ENCODE measurements around the gene RILPL2. TPM values are rescaled to one million over a fixed set of nuclear protein-coding genes. Genes with fewer than 3 reads are reported as not detected.
"Not testable (repeated sequence)": the region's sequence is repeated elsewhere in the genome, so short reads cannot be mapped to it uniquely, and the experiment has no call there.

RILPL2 gene
- polyA plus RNA-seq, 4 donors: 0.45 to 5.1 (median 2.0) TPM

DNA sequence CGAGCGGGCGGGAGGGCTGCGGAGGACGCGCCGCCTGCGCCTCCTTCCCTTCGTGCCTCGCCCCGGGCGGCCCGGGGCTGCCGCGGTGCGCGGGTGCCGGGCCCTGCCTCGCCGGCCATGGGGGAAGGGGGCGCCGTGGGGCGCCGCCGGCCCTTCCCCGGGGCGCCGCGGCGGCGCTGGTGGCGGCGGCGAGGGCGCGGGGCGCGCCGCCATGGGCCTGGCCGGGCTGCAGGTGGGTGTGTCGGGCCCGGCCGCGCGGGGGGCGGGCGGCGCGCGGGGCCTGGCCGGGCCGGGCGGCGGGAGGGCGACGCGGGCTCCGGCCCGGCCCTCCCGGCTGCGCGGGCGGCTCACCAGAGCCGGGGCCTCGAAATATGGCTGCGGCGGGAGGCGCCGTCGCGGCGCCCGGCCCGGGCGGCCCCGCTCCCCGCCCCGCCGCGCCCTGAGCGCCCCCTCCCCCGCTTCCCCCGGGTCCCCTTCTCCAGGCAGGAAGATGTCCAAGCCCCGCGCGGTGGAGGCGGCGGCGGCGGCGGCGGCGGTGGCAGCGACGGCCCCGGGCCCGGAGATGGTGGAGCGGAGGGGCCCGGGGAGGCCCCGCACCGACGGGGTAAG is 47.4 kb downstream of the RILPL2 start:
- peak overlapping the region in 2 of 3 donors; percentile 70 to 90 for H3K4me3 ChIP-seq (ENCODE audit: low read depth in 1 of 3, low read length in 3 of 3)

GRCh38 chr12:123388177-123388950 is 48.1 kb downstream of the RILPL2 start:
- Histone ChIP-seq H3K36me3 (ENCODE audit: control insufficient read depth in 3 of 3, insufficient read depth in 2 of 3, low read depth in 1 of 3, low read length in 3 of 3) (peaks cover 4 to 30% (median 6%) of the 10 kb centered on the region in 3 donors), H3K4me1 (ENCODE audit: control insufficient read depth in 3 of 3, insufficient read depth in 2 of 3, low read depth in 1 of 3, low read length in 2 of 3) (peaks cover 3 to 29% (median 4%) of the 10 kb centered on the region in 3 donors)
- no peak for FAIRE-seq

More for the DNA sequence above, 47.4 kb downstream of the RILPL2 start:
- WGBS, 3 donors: 0% methylated on average over 3 to 96 of the region's 102 CpGs
- FAIRE-seq (no peak), DNase-seq (no peak)
- Histone ChIP-seq H3K9me3 (ENCODE audit: control insufficient read depth in 2 of 2, insufficient read depth in 1 of 2, low read depth in 1 of 2, low read length in 1 of 2) (no peaks in the 10 kb centered on the region), H3K27ac (ENCODE audit: low read depth in 1 of 3, low read length in 2 of 3) (peak overlapping the region in 1 of 3 donors; percentile 74), H3K36me3 (ENCODE audit: control insufficient read depth in 3 of 3, insufficient read depth in 2 of 3, low read depth in 1 of 3, low read length in 3 of 3) (peaks cover 4 to 34% (median 6%) of the 10 kb centered on the region in 3 donors), H3K4me1 (ENCODE audit: control insufficient read depth in 3 of 3, insufficient read depth in 2 of 3, low read depth in 1 of 3, low read length in 2 of 3) (peaks cover 3 to 29% (median 4%) of the 10 kb centered on the region in 3 donors), H3K27me3 (ENCODE audit: control insufficient read depth in 3 of 3, insufficient read depth in 3 of 3, low read length in 3 of 3) (no peaks in the 10 kb centered on the region)

GRCh38 chr12:123387508-123388176 is 48.8 kb downstream of the RILPL2 start:
- H3K4me3 ChIP-seq (ENCODE audit: low read depth in 1 of 3, low read length in 3 of 3): peak overlapping the region in 2 of 3 donors; percentile 56 to 90
- FAIRE-seq (no peak), DNase-seq (no peak)
- peaks cover 3 to 29% (median 4%) of the 10 kb centered on the region in 3 donors for H3K4me1 ChIP-seq (ENCODE audit: control insufficient read depth in 3 of 3, insufficient read depth in 2 of 3, low read depth in 1 of 3, low read length in 2 of 3)
- H3K27ac ChIP-seq (ENCODE audit: low read depth in 1 of 3, low read length in 2 of 3): peak overlapping the region; percentile 71 to 94 (median 87)
- 58 to 68% (median 59%) methylated on average over 8 of the region's 8 CpGs for WGBS, 3 donors
- H3K27me3 ChIP-seq (ENCODE audit: control insufficient read depth in 3 of 3, insufficient read depth in 3 of 3, low read length in 3 of 3): no peaks in the 10 kb centered on the region
- no peaks in the 10 kb centered on the region for H3K9me3 ChIP-seq (ENCODE audit: control insufficient read depth in 2 of 2, insufficient read depth in 1 of 2, low read depth in 1 of 2, low read length in 1 of 2)
- peaks cover 4 to 26% (median 6%) of the 10 kb centered on the region in 3 donors for H3K36me3 ChIP-seq (ENCODE audit: control insufficient read depth in 3 of 3, insufficient read depth in 2 of 3, low read depth in 1 of 3, low read length in 3 of 3)

More at GRCh38 chr12:123388177-123388950, 48.1 kb downstream of the RILPL2 start:
- no peaks in the 10 kb centered on the region for H3K27me3 ChIP-seq (ENCODE audit: control insufficient read depth in 3 of 3, insufficient read depth in 3 of 3, low read length in 3 of 3)
- H3K27ac ChIP-seq (ENCODE audit: low read depth in 1 of 3, low read length in 2 of 3): peak overlapping the region; percentile 71 to 94 (median 87)
- peak overlapping the region; percentile 56 to 90 (median 70) for H3K4me3 ChIP-seq (ENCODE audit: low read depth in 1 of 3, low read length in 3 of 3)
- H3K9me3 ChIP-seq (ENCODE audit: control insufficient read depth in 2 of 2, insufficient read depth in 1 of 2, low read depth in 1 of 2, low read length in 1 of 2): no peaks in the 10 kb centered on the region
- WGBS, 3 donors: 0 to 1% (median 0%) methylated on average over 22 to 52 of the region's 52 CpGs
- peak; percentile 72 to 87 for DNase-seq

- H3K4me3 ChIP-seq (ENCODE audit: low read depth in 1 of 3, low read length in 3 of 3); FAIRE-seq; H3K27me3 ChIP-seq (ENCODE audit: control insufficient read depth in 3 of 3, insufficient read depth in 3 of 3, low read length in 3 of 3); DNase-seq; H3K9me3 ChIP-seq (ENCODE audit: control insufficient read depth in 2 of 2, insufficient read depth in 1 of 2, low read depth in 1 of 2, low read length in 1 of 2); H3K27ac ChIP-seq (ENCODE audit: low read depth in 1 of 3, low read length in 2 of 3); H3K36me3 ChIP-seq (ENCODE audit: control insufficient read depth in 3 of 3, insufficient read depth in 2 of 3, low read depth in 1 of 3, low read length in 3 of 3): not testable (repeated sequence)
- peaks cover 3 to 29% (median 4%) of the 10 kb centered on the region in 3 donors for H3K4me1 ChIP-seq (ENCODE audit: control insufficient read depth in 3 of 3, insufficient read depth in 2 of 3, low read depth in 1 of 3, low read length in 2 of 3)
- 90 to 94% (median 92%) methylated on average over 9 of the region's 9 CpGs for WGBS, 3 donors
Observed at GRCh38 chr12:123385536-123385935, 50.9 kb downstream of the RILPL2 start.

GRCh38 chr12:123384994-123385376 is 51.5 kb downstream of the RILPL2 start:
- Histone ChIP-seq H3K27ac (ENCODE audit: low read depth in 1 of 3, low read length in 2 of 3) (no peak overlapping the region), H3K27me3 (ENCODE audit: control insufficient read depth in 3 of 3, insufficient read depth in 3 of 3, low read length in 3 of 3) (no peaks in the 10 kb centered on the region), H3K4me3 (ENCODE audit: low read depth in 1 of 3, low read length in 3 of 3) (peak overlapping the region in 2 of 3 donors; percentile 67 to 83), H3K9me3 (ENCODE audit: control insufficient read depth in 2 of 2, insufficient read depth in 1 of 2, low read depth in 1 of 2, low read length in 1 of 2) (no peaks in the 10 kb centered on the region), H3K4me1 (ENCODE audit: control insufficient read depth in 3 of 3, insufficient read depth in 2 of 3, low read depth in 1 of 3, low read length in 2 of 3) (peaks cover 3 to 24% (median 4%) of the 10 kb centered on the region in 3 donors), H3K36me3 (ENCODE audit: control insufficient read depth in 3 of 3, insufficient read depth in 2 of 3, low read depth in 1 of 3, low read length in 3 of 3) (peaks cover 0 to 2% (median 0%) of the 10 kb centered on the region in 3 donors)
- FAIRE-seq (no peak), DNase-seq (no peak)
- WGBS, 3 donors: 17 to 26% (median 18%) methylated on average over 1 of the region's 1 CpG

DNA sequence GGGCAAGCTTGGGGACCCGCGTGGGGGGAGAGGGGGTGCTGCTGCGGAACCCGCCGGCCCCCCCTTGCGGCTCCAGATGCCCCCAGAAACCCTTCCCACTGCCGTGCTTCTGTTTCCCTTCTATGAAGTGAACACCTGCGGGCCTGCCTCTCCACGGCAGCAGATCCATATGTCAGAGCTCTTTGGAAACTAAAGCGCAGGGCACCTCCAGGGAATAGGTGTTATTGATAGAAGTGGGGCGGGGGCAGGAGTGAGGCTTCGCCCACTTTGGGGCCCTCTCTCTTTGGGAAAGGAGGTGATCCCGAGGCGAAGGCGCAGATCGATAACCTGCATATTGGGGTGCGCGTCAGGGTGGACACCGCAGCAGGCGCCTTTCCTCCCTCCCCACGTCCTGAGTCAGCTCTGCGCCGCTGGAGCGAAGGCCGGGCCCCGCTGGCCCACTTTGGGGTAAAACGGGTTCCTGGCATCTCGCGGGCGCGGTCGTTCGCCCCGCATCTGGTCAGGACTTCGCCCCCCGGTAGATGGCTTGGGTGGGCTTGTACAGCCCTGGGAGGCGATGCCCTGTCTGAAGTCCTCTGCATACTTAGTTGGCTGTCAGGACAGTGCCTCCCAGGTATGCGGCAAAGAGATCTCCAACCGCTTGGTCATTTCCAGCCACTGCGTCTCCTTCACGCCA is 52.0 kb downstream of the RILPL2 start:
- FAIRE-seq (no peak), DNase-seq (peak; percentile 13 to 44)
- Histone ChIP-seq H3K36me3 (ENCODE audit: control insufficient read depth in 3 of 3, insufficient read depth in 2 of 3, low read depth in 1 of 3, low read length in 3 of 3) (no peaks in the 10 kb centered on the region), H3K4me1 (ENCODE audit: control insufficient read depth in 3 of 3, insufficient read depth in 2 of 3, low read depth in 1 of 3, low read length in 2 of 3) (peaks cover 3 to 23% (median 4%) of the 10 kb centered on the region in 3 donors), H3K27ac (ENCODE audit: low read depth in 1 of 3, low read length in 2 of 3) (peak overlapping the region in 2 of 3 donors; percentile 66 to 68), H3K4me3 (ENCODE audit: low read depth in 1 of 3, low read length in 3 of 3) (peak overlapping the region; percentile 67 to 83 (median 70)), H3K27me3 (ENCODE audit: control insufficient read depth in 3 of 3, insufficient read depth in 3 of 3, low read length in 3 of 3) (no peaks in the 10 kb centered on the region), H3K9me3 (ENCODE audit: control insufficient read depth in 2 of 2, insufficient read depth in 1 of 2, low read depth in 1 of 2, low read length in 1 of 2) (no peaks in the 10 kb centered on the region)
- 2% methylated on average over 38 to 41 of the region's 41 CpGs for WGBS, 3 donors

- no peaks in the 10 kb centered on the region for H3K9me3 ChIP-seq (ENCODE audit: control insufficient read depth in 2 of 2, insufficient read depth in 1 of 2, low read depth in 1 of 2, low read length in 1 of 2)
- H3K4me1 ChIP-seq (ENCODE audit: control insufficient read depth in 3 of 3, insufficient read depth in 2 of 3, low read depth in 1 of 3, low read length in 2 of 3): peaks cover under 1 to 16% (median 3%) of the 10 kb centered on the region in 3 donors
- H3K27ac ChIP-seq (ENCODE audit: low read depth in 1 of 3, low read length in 2 of 3): no peak overlapping the region
- peak overlapping the region in 1 of 3 donors; percentile 70 for H3K4me3 ChIP-seq (ENCODE audit: low read depth in 1 of 3, low read length in 3 of 3)
- FAIRE-seq: no peak
- 92 to 96% (median 94%) methylated on average over 10 to 14 of the region's 14 CpGs for WGBS, 3 donors
- H3K27me3 ChIP-seq (ENCODE audit: control insufficient read depth in 3 of 3, insufficient read depth in 3 of 3, low read length in 3 of 3): no peaks in the 10 kb centered on the region
- H3K36me3 ChIP-seq (ENCODE audit: control insufficient read depth in 3 of 3, insufficient read depth in 2 of 3, low read depth in 1 of 3, low read length in 3 of 3): no peaks in the 10 kb centered on the region
- no peak for DNase-seq
Observed at GRCh38 chr12:123382684-123383083, 53.8 kb downstream of the RILPL2 start.

GRCh38 chr12:123379391-123379790 is 57.1 kb downstream of the RILPL2 start:
- Histone ChIP-seq H3K27ac (ENCODE audit: low read depth in 1 of 3, low read length in 2 of 3) (no peak overlapping the region), H3K36me3 (ENCODE audit: control insufficient read depth in 3 of 3, insufficient read depth in 2 of 3, low read depth in 1 of 3, low read length in 3 of 3) (no peaks in the 10 kb centered on the region), H3K4me1 (ENCODE audit: control insufficient read depth in 3 of 3, insufficient read depth in 2 of 3, low read depth in 1 of 3, low read length in 2 of 3) (no peaks in the 10 kb centered on the region), H3K4me3 (ENCODE audit: low read depth in 1 of 3, low read length in 3 of 3) (no peak overlapping the region), H3K27me3 (ENCODE audit: control insufficient read depth in 3 of 3, insufficient read depth in 3 of 3, low read length in 3 of 3) (no peaks in the 10 kb centered on the region), H3K9me3 (ENCODE audit: control insufficient read depth in 2 of 2, insufficient read depth in 1 of 2, low read depth in 1 of 2, low read length in 1 of 2) (no peaks in the 10 kb centered on the region)
- FAIRE-seq (no peak), DNase-seq (no peak)
- WGBS, 3 donors: 86 to 97% (median 91%) methylated on average over 5 of the region's 5 CpGs
